HCT116 (cell line): ENCODE measurements around the gene ASCL4. TPM values are rescaled to one million over a fixed set of nuclear protein-coding genes. Genes with fewer than 3 reads are reported as not detected.

Source experiments
- ATAC-seq: fragments of 200-7000 bp; cut with Tn5 transposase; 2 replicates; pipeline ENCODE4 v1.9.1; 2020; ENCODE audit warnings: mild to moderate bottlenecking, moderate library complexity
- BruUV-seq: library from RNA; stranded (reverse); fragments of 400-500 nt; replicated peaks from 2 replicates; lab custom pipeline; 2021; lab: Mats Ljungman, UMichigan
- CTCF ChIA-PET: fragments of 300-600 bp; sonication (Branson Sonifier 250); formaldehyde crosslinking; loops from one replicate; lab custom pipeline; 2021; ENCODE audit warnings: antibody characterized with exemption; lab: Charles Lee
- POLR2A ChIA-PET: fragments of 300-600, 350-600 bp; sonication (Branson Sonifier 250); formaldehyde crosslinking; loops from one replicate; lab custom pipeline; 2021; ENCODE audit warnings: antibody characterized with exemption; lab: Charles Lee
- RAD21 ChIA-PET, 2 experiments: fragments of 300-600 bp; sonication (Branson Sonifier 250); formaldehyde crosslinking; loops; one replicate each; lab custom pipeline; 2023; ENCODE audit warnings: low total read pairs in 2 of 2; ENCODE audit not compliant: uncharacterized antibody in 2 of 2, unreplicated experiment in 2 of 2, low non-redundant PET in 1 of 2; lab: Charles Lee
- DNase-seq: peaks from one replicate; pipeline ENCODE4 v3.0.0-alpha.2; 2010; ENCODE audit warnings: low read depth, low spot score
- H2AFZ ChIP-seq: fragments of 200-600 bp; shearing (Covaris generic), sonication (generic); 2 replicates; pipeline ENCODE4 v1.6.1; 2017; ENCODE audit warnings: low read depth, mixed run types, mixed read lengths, antibody characterized with exemption, low read length; ENCODE audit not compliant: poor library complexity, severe bottlenecking
- H3K27ac ChIP-seq: 2 replicates; pipeline ENCODE4 v1.5.1; 2012; ENCODE audit warnings: low read depth, low read length
- H3K27me3 ChIP-seq: fragments of 200-600 bp; sonication (generic); 2 replicates; pipeline ENCODE4 v1.6.1; 2016; ENCODE audit warnings: mixed run types, low read length, mixed read lengths; ENCODE audit not compliant: insufficient read depth
- H3K36me3 ChIP-seq, 2 experiments: fragments of 200-500 bp in 1 of 2; fragments of 200-600 bp in 1 of 2; sonication (Bioruptor generic) in 1 of 2; sonication (generic) in 1 of 2; 2 replicates each; pipeline versions ENCODE4 v1.5.1 to v1.6.1; 2014 to 2016; ENCODE audit warnings: low read length in 2 of 2, inconsistent platforms in 1 of 2, mixed read lengths in 1 of 2, mixed run types in 1 of 2; ENCODE audit not compliant: insufficient read depth in 2 of 2, control insufficient read depth in 1 of 2
- H3K4me1 ChIP-seq, 2 experiments: fragments of 200-600 bp in 1 of 2; sonication (generic) in 1 of 2; 2 replicates each; pipeline versions ENCODE4 v1.5.1 to v1.6.1; 2012 to 2017; ENCODE audit warnings: low read length in 2 of 2, inconsistent platforms in 1 of 2, mild to moderate bottlenecking in 1 of 2, mixed read lengths in 1 of 2, mixed run types in 1 of 2, moderate library complexity in 1 of 2; ENCODE audit not compliant: insufficient read depth in 2 of 2, control insufficient read depth in 1 of 2
- H3K4me2 ChIP-seq: fragments of 200-600 bp; sonication (generic); 2 replicates; pipeline ENCODE4 v1.6.1; 2017; ENCODE audit warnings: mixed run types, low read length, mixed read lengths
- H3K4me3 ChIP-seq, 2 experiments: fragments of 200-600 bp in 1 of 2; sonication (generic) in 1 of 2; replicated peaks in 1 of 2; 2 replicates each; pipeline ENCODE4 v1.5.1; 2011 to 2016; ENCODE audit warnings: low read length in 2 of 2, control low read depth in 1 of 2, low read depth in 1 of 2, mild to moderate bottlenecking in 1 of 2, mixed read lengths in 1 of 2, mixed run types in 1 of 2
- H3K79me2 ChIP-seq: fragments of 200-600 bp; sonication (generic); 2 replicates; pipeline ENCODE4 v1.6.1; 2017; ENCODE audit warnings: mild to moderate bottlenecking, mixed run types, low read length, moderate library complexity, mixed read lengths; ENCODE audit not compliant: insufficient read depth
- H3K9ac ChIP-seq: fragments of 200-600 bp; sonication (generic); 2 replicates; pipeline ENCODE4 v1.6.1; 2016; ENCODE audit warnings: low read length, mixed read lengths
- H3K9me2 ChIP-seq: fragments of 200-600 bp; sonication (generic), shearing (Covaris generic); 2 replicates; pipeline ENCODE4 v1.6.1; 2017; ENCODE audit warnings: mixed run types, mild to moderate bottlenecking, moderate library complexity; ENCODE audit not compliant: insufficient read depth
- H3K9me3 ChIP-seq, 2 experiments: fragments of 200-500 bp in 1 of 2; fragments of 200-600 bp in 1 of 2; sonication (Bioruptor generic) in 1 of 2; sonication (generic) in 1 of 2; 2 replicates each; pipeline ENCODE4 v1.6.1; 2014 to 2017; ENCODE audit warnings: low read length in 2 of 2, mixed read lengths in 2 of 2, inconsistent platforms in 1 of 2, low read depth in 1 of 2, mild to moderate bottlenecking in 1 of 2, mixed run types in 1 of 2, moderate library complexity in 1 of 2; ENCODE audit not compliant: control insufficient read depth in 1 of 2, insufficient read depth in 1 of 2
- H4K20me1 ChIP-seq: fragments of 200-600 bp; sonication (generic), shearing (Covaris generic); 2 replicates; pipeline ENCODE4 v1.6.1; 2017; ENCODE audit warnings: mixed run types, mild to moderate bottlenecking, moderate library complexity; ENCODE audit not compliant: insufficient read depth
- CBX3 ChIP-seq: IDR thresholded peaks from 2 replicates; pipeline ENCODE4 v1.6.1; 2012; ENCODE audit warnings: low read depth
- CEBPB ChIP-seq: IDR thresholded peaks from 2 replicates; pipeline ENCODE4 v1.6.1; 2012; ENCODE audit warnings: low read depth
- JUND ChIP-seq: IDR thresholded peaks from 2 replicates; pipeline ENCODE4 v1.6.1; 2012
- POLR2A ChIP-seq: IDR thresholded peaks from 2 replicates; pipeline ENCODE4 v1.7.0; 2011; ENCODE audit warnings: borderline replicate concordance; ENCODE audit not compliant: insufficient read depth, insufficient read length; ENCODE audit errors: extremely low read depth
- ZFX ChIP-seq: fragments of 450-650 bp; IDR thresholded peaks from 2 replicates; pipeline ENCODE4 v1.6.1; 2017
- intact Hi-C: fragments of 100-400 bp; cut with micrococcal nuclease; formaldehyde crosslinking; loops from 2 replicates; pipeline ENCODE4 v1.10.0; 2022
- total RNA-seq: library from RNA; stranded (reverse); gene quantifications from one replicate; pipeline ENCODE4 v1.2.1, GENCODE V29; 2021; ENCODE audit not compliant: unreplicated experiment
- TF ChIP-seq, protein P1 (sequence below): IDR thresholded peaks from 2 replicates; pipeline ENCODE4 v1.6.1; 2011; ENCODE audit warnings: mild to moderate bottlenecking, low read length, moderate library complexity; ENCODE audit not compliant: insufficient replicate concordance; ENCODE audit errors: extremely low read depth

The ASCL4 gene
- total RNA-seq, 1 experiment from 2014 or later, result not detected

- ChIA-PET POLR2A (no interaction called here), CTCF (no interaction called here), RAD21 (no interaction called here)
- H3K27ac ChIP-seq, result no peak overlapping the region
- DNase-seq, result no peak
- H3K79me2 ChIP-seq, result no peaks in the 10 kb centered on the region
- H3K36me3 ChIP-seq, result no peaks in the 10 kb centered on the region
- intact Hi-C loops, result no loop called here
- H3K4me1 ChIP-seq, result no peaks in the 10 kb centered on the region
- no peak overlapping the region for H3K4me3 ChIP-seq
- BruUV-seq, result no TSS peak
- no peaks in the 10 kb centered on the region for H4K20me1 ChIP-seq
- no peak for ATAC-seq
- no peak for TF ChIP-seq JUND
- TF ChIP-seq, protein P1, sequence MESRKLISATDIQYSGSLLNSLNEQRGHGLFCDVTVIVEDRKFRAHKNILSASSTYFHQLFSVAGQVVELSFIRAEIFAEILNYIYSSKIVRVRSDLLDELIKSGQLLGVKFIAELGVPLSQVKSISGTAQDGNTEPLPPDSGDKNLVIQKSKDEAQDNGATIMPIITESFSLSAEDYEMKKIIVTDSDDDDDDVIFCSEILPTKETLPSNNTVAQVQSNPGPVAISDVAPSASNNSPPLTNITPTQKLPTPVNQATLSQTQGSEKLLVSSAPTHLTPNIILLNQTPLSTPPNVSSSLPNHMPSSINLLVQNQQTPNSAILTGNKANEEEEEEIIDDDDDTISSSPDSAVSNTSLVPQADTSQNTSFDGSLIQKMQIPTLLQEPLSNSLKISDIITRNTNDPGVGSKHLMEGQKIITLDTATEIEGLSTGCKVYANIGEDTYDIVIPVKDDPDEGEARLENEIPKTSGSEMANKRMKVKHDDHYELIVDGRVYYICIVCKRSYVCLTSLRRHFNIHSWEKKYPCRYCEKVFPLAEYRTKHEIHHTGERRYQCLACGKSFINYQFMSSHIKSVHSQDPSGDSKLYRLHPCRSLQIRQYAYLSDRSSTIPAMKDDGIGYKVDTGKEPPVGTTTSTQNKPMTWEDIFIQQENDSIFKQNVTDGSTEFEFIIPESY, result no peak
- H3K4me2 ChIP-seq, result no peak overlapping the region
- H3K9ac ChIP-seq, result no peak overlapping the region
- H3K9me2 ChIP-seq, result no peaks in the 10 kb centered on the region; the same call in 1 of the 2 replicates
- H3K27me3 ChIP-seq, result peaks cover 26% of the 10 kb centered on the region
- H2AFZ ChIP-seq, result no peak overlapping the region
- no peaks in the 10 kb centered on the region for H3K9me3 ChIP-seq
Observed at GRCh38 chr12:107794451-107794850, 19.9 kb downstream of the ASCL4 start.

- no TSS peak for BruUV-seq
- POLR2A ChIA-PET, result no interaction called here
- Histone ChIP-seq H2AFZ (no peak overlapping the region), H3K79me2 (no peaks in the 10 kb centered on the region), H3K4me3 (no peak overlapping the region), H3K27me3 (peaks cover 30% of the 10 kb centered on the region), H3K4me1 (no peaks in the 10 kb centered on the region), H3K9me2 (no peaks in the 10 kb centered on the region; the same call in 1 of the 2 replicates), H4K20me1 (no peaks in the 10 kb centered on the region), H3K9me3 (no peaks in the 10 kb centered on the region), H3K36me3 (no peaks in the 10 kb centered on the region), H3K4me2 (no peak overlapping the region), H3K9ac (no peak overlapping the region), H3K27ac (no peak overlapping the region)
- TF ChIP-seq CEBPB, result no peak
- TF ChIP-seq CBX3, result no peak
- no peak for TF ChIP-seq ZFX
- no peak for TF ChIP-seq POLR2A
- no peak for ATAC-seq
- DNase-seq, result no peak
- intact Hi-C loops, result no loop called here
- CTCF ChIA-PET, result no interaction called here
- RAD21 ChIA-PET, result no interaction called here
Observed at GRCh38 chr12:107798580-107798979, 24.1 kb downstream of the ASCL4 start.
